ENCODE results near the gene CRYBA2.

CRYBA2 gene

DNA sequence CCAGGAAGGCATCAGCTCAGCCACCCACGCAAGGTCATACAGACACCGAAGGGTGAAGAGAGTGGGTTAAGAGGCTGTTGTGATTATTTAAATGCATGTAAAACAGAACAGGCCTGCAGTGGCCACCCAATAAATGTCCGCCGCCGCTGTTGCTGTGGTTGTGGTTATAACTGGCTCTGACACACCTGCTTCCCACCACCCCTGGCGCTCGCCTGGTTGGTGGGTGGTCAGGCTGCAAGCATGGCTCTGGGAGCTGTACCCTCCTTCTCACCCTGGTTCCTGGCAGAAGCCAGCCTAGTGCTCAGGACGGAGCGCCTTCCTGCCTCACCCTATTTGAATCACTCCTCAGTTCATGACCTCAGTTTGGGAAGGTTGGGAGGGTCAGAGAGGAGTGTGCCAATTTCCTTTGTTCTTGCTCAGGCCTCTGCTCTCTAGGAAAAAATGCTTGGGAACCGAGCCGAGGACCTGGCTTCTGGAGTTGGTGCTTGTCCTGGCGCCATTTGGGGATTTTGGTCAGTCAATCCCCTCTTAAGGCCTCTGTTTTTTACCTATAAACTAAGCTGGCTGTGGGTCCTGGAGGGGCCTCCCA lies 5.3 kb upstream of the CRYBA2 start:
- no peak for DNase-seq

DNA sequence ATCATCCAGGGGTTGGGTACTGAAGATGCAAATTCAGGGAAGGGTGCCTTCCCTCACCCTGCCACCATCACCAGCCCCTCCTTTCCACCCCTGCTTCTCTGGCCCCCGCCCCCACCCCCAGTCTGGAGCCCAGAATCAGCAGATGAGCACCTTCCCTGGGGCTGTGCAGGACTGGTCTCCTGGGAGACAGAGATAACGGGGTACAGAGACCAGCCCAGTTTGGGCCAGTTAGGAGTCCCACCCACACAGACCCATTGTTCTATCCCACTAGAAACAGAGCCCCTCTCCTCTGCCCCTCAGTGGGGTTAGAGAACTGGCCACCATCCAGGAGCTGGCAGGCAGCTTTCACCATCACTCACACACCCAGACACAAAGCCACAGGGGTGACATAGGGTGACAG lies 4.5 kb upstream of the CRYBA2 start:
- no peak for DNase-seq

DNA sequence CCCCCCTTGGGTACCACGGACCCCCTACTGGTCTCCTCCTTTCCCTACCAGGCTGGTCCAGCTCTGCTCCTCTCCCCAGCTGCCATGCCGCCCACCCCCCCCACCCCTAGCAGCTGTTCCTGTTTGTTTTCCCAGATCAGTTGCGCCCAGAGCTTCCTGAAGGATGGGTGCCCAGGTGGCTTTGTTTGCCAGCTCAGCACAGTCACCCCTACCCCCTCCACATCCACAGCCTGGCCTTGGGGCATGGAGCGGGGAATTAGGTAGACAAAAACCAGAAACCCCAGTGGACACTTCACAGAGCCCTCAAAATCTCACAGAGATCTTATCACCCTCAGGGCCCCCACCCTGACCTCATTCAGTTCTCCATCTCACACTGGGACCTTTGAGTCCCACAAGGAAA lies 3.7 kb upstream of the CRYBA2 start:
- DNase-seq, result no peak

DNA sequence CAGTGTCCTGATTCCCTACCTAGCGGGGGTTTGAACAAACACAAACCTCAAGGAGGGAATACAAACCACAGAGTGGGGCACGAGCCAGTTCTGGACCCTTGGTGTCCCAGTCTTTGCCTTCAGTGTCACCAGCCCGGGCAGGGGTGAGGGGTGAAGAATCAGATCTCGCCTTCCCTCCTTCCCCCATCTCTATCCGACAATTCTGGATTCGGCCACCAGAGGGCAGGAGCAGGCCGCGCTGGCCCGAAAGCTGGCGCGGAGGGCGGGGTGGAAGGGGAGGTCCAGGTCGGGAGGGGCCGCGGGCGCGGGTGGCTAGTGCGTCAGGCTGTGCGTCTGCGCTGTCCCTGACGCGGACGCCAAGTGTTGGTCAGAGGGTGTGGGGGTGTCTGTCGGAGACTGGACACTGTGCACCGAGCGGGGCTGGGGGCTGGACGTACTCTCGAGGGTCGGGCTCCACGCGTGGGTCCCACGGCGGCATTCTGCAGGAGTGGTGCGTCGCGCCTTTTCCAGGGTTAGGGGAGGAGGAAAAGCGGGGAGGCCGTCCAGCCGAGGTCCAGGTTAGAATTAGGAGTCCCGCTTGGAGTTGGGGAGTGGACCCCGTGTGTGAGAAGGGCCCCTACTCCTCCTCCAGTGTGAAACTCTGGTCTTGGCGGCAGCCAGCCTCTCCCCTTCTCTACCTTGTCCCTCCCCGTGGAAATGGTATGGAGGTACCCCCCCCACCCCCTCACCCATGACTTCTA lies 2.9 kb upstream of the CRYBA2 start:
- DNase-seq, result peak; percentile 69

DNA sequence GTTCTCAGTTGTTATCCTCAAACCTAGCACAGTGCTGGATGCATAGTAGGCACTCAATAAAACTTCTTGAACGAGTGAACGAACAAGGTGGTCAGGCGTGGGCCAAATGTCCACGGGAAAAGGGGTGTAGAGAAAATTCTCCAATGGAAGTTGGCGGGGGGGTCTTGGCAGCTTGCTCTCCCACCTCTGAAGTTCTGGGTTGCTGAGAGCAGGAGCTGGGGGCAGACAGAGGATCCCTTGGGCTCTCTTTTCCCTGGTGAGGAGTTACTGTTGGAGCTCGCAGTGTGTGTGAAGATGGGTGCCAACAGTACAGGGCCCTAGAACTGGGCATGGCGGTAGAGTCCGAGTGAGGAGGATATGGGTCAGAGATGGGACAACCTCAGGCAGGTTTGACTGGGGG lies 2.3 kb upstream of the CRYBA2 start:
- DNase-seq, result no peak

DNA sequence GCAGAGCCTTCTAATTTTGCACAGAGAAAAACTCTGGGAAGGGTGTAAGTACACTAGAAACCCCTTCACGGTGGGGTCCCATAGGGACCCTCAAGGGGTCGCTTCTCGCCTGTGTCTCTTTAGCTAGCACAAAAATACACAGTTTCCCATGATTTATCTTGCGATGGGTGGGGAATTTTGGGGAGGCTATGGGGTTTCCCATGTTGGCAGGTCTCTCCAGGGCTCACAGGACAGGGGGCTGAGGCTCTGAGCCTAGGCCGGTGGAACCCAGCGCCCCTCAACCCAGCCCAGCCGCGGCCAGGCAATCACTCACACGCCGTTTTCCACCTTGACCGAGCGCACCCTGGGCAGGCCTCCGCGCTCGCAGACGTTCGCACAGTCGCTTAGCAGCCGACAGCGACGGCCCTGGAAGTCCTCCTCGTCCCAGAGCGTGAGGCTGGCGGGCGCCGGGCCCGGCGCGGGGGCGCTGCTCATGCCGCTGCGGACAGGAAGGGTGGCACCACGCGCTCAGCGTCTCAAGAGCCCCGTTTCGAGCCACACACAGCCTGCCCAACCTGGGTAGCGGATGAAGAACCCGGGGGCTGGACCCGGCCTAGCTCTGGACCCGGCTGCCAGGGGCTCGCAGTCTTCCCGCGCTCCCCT lies 398 bp downstream of the CRYBA2 start:
- DNase-seq, result no peak

DNA sequence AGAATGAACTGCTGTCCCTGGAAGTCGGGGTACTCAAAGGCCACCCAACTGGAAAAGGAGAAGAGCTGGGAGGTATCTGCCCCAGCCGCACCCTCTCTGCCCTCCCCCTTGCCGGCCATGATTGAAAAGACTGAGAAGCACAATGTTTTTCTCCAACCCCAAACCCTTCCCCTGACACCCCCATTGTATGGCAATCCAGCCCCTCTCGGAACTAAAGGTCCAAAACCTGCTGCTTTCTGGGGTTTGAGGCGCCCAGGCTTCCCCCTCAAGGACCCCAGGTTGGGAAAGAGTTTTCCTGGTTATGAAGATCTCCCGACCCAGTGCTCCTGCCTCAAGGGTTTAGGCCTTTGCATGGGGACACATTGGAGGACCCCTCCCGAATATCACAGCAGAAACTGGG lies 1.0 kb downstream of the CRYBA2 start:
- DNase-seq, result no peak

DNA sequence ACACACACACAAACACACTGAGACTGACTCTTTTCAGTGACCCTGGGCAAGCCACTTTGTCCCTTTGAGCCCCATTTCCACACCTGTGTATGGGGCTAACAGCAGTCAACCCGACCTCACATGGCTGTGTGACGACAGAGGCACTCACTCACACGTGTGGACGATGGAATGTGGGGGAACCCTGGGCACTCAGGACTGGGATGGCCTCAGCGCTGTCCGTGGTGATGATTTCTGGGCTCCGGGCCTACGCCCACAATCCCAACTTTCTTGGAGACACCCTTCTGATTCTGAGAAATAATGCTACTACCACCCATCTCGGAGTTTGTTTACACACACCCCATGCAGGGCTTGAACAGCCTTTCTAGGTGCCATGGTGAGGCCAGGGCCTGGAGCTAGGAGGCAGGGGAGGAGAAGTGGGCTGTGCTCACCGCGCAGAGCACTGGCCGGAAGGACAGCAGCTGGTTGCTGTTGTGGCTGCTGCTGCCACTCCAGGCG lies 1.5 kb downstream of the CRYBA2 start:
- DNase-seq, result no peak

DNA sequence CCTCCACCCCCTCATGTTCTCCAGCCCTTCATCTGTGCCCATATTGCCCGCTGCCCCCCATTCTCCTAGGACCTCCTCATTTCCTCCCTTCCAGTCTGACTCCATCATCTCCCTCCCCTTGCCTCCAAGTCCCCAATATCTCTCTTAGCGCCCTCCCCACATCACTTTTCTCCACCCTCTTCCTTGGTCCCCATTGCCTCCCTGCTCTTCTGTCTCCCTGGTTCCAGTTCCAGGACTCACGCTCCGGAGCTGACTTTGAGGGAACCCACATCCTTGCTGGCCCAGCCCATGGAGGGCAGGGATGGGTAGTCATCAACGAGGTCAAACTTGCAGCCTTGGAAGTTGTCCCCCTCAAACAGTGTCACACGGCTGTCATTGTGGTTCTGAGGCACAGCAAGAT lies 2.6 kb downstream of the CRYBA2 start:
- no peak for DNase-seq

DNA sequence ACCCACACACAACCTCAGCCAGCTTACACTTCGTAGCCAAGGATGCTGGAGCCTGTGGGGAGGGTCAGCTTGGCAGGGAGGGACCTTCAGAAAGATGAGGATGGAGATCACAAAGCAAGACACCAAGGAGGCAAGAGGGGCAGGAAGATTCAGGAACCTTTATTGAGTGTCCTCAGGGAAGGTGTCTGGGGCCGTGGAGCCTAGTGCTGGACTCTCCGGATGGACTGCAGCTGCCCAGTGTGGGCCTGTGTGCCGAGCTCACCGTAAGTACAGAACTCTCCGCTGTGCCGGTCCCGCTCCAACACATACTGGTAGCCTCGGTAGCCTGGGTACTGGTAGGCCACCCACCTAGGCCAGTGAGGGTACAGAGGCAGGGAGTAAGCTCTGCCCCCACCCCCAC lies 3.2 kb downstream of the CRYBA2 start:
- DNase-seq, result no peak

DNA sequence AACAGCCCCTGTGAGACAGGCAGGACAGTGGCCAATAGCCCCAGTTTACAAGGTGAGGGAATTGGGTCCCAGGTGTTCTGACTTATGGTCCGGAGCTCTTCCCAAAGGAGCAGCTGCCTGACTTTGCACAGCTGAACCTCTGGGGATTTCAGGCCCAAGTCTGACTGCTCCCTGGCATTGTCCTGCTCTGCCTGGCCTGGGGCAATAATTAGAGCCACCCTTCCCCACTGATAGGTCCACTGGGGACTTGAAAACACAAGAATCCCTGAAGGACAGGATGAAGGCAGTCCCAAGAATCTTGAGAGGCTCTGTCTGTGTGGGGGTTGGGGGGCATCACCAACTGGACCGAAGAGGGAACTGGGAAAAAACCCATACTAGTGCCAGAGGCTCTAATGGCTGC lies 4.6 kb downstream of the CRYBA2 start:
- no peak for DNase-seq

DNA sequence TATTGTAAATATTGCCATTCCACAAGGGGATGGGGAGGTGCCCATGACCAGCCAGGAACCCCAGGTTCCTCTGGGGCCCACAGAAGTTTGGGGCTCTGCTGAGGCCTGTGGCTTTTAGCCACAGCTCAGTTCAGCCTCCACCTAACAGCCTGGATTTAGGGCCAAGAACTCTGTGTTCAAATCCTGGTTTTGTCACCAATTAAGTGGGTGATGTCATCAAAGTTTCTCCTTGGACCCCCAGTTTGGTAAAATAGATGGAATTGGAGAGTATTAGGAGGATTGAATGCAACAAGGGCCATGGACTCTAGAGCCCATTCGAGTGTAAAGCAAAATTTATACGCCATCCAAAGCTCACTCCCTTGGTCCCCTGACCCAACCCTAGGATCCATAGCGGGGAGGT lies 5.1 kb downstream of the CRYBA2 start:
- DNase-seq, result no peak

DNA sequence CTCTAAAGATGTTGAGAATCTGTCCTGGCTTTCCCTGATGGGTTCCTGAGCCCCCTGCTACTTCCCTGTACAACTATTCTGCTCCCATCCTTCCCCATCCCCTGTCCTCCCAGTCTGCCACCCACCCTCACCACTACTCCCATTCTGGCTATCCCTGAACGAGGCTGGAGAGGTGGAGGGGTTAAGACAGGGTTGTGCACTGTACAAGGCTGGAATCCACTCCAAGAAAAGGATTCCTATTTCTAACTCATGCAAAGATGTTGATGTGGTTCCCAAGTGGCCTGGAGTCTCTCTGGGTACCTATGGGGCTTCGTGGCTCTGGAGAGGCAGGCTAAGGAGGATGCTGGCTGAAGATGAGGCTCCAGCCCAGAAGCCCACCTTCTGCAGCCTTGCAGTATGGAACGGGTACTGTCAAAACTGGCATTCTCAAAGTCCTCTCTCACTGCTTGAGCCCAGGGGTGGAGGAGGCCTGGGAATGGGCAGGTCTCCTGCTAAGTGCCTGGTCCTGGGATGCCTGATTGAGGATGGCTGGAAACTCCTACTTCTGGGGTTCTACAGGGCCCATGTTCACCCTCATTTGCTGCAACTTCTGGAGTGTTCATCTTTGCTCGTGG lies 7.0 kb downstream of the CRYBA2 start:
- no peak for DNase-seq

DNA sequence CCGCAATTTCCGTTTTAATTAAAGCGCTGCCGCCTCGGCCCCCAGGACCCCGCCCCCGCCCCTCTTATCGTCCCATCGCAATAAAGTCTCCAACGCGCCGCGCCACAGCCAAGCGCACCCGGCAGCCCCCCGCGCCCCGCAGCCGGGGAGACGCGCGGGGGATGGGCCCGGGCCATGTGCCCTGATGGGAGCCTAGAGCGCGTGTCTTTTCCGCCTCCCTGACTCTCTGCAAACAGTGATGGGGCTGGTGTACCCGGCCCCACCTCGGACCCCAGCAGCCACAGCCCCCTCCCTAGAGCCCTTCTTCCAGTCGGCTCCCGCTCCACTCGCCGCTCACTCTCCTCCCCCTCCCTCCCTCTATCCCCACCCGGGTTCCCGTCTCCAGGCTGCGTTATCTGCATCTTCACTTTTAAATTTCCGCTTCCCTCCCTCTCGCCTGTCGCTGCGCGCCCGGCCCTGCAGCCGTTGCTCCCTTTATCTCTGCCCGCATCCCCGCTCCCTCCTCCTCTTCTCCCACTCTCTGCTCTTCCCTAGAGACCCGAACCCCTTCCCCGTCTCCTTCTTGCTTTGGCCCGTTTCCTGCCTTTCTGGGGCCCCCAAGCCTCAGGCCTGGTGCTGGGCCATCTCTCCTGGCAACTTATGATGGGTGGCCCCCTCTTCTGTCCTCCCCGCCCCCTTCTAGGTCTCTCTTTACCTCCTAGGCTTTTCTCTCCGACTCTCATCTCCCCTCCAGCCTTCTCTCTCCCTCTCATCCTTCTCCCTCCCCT lies 7.7 kb downstream of the CRYBA2 start:
- no peak for DNase-seq

DNA sequence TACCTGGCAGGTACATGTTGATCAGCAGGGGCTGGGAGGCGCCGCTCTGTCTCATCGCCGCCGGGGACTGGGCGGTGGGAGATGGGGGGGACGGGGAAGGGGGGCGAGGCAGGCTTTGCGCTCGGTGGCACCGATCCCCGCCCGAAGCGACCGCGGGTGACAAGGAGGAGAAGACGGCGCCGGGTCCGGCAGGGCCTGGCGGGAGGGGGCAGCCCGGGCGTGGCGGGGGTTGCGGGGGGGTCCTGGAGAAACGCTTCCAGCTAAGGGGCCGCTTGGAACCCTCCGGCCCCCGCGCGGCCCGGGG lies 8.2 kb downstream of the CRYBA2 start, which contains the start of gene FEV:
Gene FEV (minus strand): TSS at position 164 of the 304 bp plus-strand sequence. CDS start 109 bp downstream, at position 55.
- no peak for DNase-seq

DNA sequence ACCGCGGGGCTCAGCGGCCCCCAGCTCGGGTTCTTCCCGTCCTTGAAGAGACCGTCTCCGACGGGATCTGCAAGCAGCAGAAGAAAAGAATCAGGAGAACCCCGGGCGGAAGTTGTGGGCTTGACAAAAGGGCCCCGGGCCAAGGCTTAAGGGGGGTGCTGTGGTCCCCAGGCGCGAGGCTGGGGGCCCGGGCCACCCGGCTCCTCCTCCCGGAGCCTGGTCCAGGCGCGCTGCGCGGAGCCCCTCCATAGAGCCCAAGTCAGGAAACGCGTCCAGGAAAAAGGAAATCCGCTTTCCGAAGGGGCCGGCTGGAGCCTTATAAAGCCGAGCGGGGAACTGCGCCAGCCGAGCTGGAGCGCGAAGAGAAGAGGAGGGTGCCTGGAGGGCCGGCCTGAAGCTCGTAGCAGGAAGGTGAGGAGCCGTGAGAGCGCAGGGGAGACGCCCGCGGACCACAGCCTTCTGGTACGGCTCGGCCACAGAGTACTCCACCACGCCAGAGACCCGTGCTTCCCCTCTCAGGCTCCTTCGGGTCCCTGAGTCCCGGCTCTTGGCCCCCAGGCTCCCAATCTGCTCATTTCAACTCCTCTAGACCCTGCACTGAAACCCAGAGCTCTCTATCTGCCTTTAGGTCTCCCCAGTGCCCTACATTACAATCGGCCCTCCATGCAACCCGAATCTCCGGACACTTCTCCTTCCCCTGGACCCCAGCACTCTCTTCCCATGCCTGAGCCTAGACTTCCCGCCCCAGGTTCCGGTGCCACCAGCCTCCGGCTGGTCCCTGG lies 8.8 kb downstream of the CRYBA2 start:
- no peak for DNase-seq

DNA sequence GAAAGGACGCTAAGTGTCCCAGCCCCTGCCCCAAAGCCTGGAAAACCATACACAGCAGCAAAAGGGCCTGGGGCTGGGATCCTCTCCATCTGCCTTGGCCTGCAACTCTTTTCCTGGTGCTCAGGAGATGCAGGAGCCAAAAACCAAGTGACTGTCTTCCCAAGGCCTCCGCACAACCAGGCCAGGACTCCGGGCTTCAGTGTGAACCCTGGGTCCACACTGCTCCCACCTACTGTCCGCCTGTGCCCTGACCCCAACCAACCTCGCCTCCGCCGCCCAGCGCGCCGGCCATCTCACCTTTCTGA lies 9.3 kb downstream of the CRYBA2 start:
- DNase-seq, result no peak

DNA sequence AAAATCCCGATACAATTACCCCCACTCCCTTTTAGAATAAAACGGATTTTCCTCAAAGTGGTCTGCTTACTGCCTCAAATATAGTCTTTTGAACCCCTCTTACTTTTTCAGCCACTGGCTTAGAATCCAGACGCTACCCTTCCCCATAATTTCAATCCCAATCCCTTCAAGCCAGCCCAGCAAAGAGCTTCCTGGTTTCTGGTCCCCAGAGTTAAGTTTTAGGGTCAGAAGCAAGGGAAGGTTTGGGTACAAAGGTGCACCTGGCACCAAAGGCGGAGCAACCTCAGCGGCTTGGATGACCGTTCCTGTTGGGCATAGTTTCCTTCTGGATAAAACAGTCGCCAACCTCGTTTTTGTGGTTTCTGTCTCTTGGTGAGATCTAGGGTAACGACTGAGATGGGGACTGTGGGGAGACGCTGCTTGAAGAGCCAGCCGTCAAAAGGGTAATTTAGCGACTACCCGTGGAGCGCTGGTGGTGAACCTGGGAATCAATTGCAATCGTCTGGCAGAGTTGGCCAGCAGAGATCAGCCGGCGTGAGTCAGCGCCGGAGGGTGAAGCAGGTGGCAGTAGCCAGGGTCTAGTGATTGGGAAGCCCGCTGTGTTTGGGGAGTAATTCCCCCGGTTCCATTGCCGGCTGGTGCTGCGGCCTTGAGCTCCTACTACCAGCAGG lies 9.8 kb downstream of the CRYBA2 start:
- DNase-seq, result no peak

DNA sequence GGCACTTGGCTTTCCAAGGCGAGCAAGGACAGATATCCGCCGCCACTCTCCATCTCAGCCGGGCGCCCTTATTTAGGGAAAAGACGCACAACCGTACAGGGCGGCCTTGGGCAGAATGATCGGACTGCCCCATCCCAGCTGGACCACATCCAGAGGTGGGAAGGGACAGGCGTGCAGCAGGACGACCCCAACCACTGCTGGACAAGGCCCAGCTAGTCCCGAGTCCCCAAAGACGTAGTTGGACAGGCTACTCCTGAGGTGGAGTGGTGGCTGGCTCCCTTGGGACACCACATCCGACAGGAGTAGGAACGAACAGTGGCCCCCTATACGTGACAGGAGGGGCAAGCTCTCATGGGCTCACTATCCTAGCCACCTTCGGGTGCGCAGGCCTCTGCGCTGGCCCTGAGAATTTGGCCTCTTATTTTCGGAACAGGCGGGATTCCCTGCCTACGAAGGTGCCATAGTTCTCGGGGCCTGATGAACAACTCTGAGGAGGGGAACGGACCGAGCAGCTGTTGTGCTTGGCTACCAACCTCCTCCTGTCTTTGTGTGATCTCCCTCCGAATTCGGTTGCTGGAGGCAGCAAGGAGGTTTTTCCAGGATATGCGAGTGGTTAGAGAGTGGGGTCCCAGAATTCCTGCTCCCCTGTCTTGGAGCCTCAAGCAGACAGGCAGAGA lies 10.5 kb downstream of the CRYBA2 start:
- no peak for DNase-seq

DNA sequence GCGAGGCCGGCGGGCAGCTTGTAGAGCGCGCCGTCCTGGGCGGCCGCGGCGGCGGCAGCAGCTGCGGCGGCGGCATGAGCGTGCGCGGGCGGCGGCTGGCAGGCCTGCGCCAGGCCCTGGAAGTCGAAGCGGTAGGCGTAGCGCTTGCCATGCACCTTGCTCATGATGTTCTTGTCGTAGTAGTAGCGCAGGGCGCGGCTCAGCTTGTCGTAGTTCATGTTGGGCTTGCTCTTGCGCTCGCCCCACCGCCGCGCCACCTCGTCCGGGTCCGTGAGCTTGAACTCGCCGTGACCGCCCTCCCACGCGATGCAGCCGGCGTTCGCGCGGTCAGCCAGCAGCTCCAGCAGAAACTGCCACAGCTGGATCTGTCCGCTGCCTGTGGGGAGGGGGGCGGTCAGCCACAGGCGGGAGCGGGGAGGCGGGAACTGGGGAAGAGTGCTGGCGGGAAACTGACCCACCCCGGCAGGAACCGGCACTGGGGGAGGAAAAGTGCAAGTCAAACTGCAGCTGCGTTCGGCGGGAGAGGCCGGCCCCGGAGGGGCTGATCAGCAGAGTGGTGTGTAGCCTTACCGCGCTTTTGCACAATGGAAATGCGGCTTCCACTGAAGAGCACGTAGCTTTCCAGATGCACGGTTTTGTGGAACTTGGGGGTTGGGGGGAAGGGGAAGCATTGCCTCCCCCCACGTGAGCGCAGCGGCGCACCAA lies 11.2 kb downstream of the CRYBA2 start:
- peak; percentile 16 for DNase-seq

DNA sequence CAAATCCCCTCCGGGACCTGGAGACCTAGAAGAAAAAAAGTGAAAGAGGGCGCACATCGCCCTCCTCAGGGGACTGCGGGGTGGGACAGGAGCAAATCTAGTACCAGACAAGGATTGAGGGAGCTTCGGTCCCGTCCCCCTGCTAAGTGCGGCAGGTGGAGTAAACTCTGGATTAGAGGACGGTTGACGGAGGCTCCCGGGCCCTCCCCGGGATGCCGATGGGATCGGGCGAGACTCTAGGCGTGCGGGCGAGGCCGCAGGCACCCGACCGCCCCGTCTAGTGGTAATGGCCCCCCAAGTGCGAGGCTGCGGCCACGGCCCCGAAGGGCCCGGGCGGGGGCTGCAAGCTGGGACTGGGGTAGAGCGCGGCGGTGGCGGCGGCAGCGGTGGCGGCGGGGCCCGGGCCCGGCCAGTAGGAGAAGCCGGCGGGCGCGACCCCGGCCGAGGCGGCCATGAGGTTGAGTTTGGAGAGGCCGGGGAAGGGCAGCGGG lies 11.8 kb downstream of the CRYBA2 start:
- DNase-seq, result no peak
